NT2/D1 (cell line): ENCODE measurements around the gene ABCC9.

Experiments used
- DNase-seq: peaks from one replicate; pipeline ENCODE4 v3.0.0-alpha.2; 2011; ENCODE audit warnings: low read depth, low spot score
- H3K27me3 ChIP-seq: 2 replicates; pipeline ENCODE4 v1.6.0; 2011; ENCODE audit warnings: mild to moderate bottlenecking; ENCODE audit not compliant: insufficient read length, insufficient read depth
- H3K36me3 ChIP-seq: 2 replicates; pipeline ENCODE4 v1.6.1; 2011; ENCODE audit warnings: mild to moderate bottlenecking, low read length, mixed read lengths; ENCODE audit not compliant: insufficient read depth, insufficient read length
- H3K4me1 ChIP-seq: 2 replicates; pipeline ENCODE4 v1.5.1; 2011; ENCODE audit not compliant: insufficient read depth, insufficient read length
- H3K4me3 ChIP-seq: 2 replicates; pipeline ENCODE4 v1.5.1; 2011; ENCODE audit warnings: low read depth; ENCODE audit not compliant: insufficient read length
- H3K9ac ChIP-seq: 2 replicates; pipeline ENCODE4 v1.6.0; 2011; ENCODE audit warnings: low read depth; ENCODE audit not compliant: insufficient read length
- H3K9me3 ChIP-seq: 2 replicates; pipeline ENCODE4 v1.5.1; 2011; ENCODE audit warnings: mild to moderate bottlenecking, low read length; ENCODE audit not compliant: insufficient read depth
- SUZ12 ChIP-seq: IDR thresholded peaks from 2 replicates; pipeline ENCODE4 v1.6.1; 2011; ENCODE audit not compliant: insufficient read length, insufficient read depth; ENCODE audit errors: extremely low read depth
- YY1 ChIP-seq: IDR thresholded peaks from 2 replicates; pipeline ENCODE4 v1.6.1; 2011; ENCODE audit not compliant: insufficient read length, insufficient read depth
- ZNF274 ChIP-seq: IDR thresholded peaks from 2 replicates; pipeline ENCODE4 v1.6.1; 2011; ENCODE audit warnings: mild to moderate bottlenecking, low read depth, low read length

Gene ABCC9

GRCh38 chr12:21759737-21760136 lies 181.5 kb downstream of the ABCC9 start:
- Histone ChIP-seq H3K4me1 (no peaks in the 10 kb centered on the region), H3K27me3 (no peaks in the 10 kb centered on the region), H3K4me3 (no peak overlapping the region), H3K9me3 (no peaks in the 10 kb centered on the region), H3K36me3 (no peaks in the 10 kb centered on the region), H3K9ac (no peak overlapping the region)
- no peak for TF ChIP-seq SUZ12
- no peak for TF ChIP-seq YY1
- TF ChIP-seq ZNF274, result no peak
- no peak for DNase-seq

- no peak overlapping the region for H3K9ac ChIP-seq
- no peaks in the 10 kb centered on the region for H3K4me1 ChIP-seq
- H3K4me3 ChIP-seq, result no peak overlapping the region
- no peaks in the 10 kb centered on the region for H3K9me3 ChIP-seq
- no peaks in the 10 kb centered on the region for H3K27me3 ChIP-seq
- no peaks in the 10 kb centered on the region for H3K36me3 ChIP-seq
- TF ChIP-seq YY1 (no peak), ZNF274 (no peak), SUZ12 (no peak)
- no peak for DNase-seq
Measured at GRCh38 chr12:21757735-21758134, 183.5 kb downstream of the ABCC9 start.

GRCh38 chr12:21756699-21757098 lies 184.5 kb downstream of the ABCC9 start:
- DNase-seq, result no peak
- Histone ChIP-seq H3K4me1 (no peaks in the 10 kb centered on the region), H3K4me3 (no peak overlapping the region), H3K9me3 (no peaks in the 10 kb centered on the region), H3K9ac (no peak overlapping the region), H3K36me3 (no peaks in the 10 kb centered on the region), H3K27me3 (no peaks in the 10 kb centered on the region)
- TF ChIP-seq ZNF274 (no peak), YY1 (no peak), SUZ12 (no peak)

GRCh38 chr12:21751517-21751916 lies 189.7 kb downstream of the ABCC9 start:
- Histone ChIP-seq H3K4me3 (no peak overlapping the region), H3K36me3 (no peaks in the 10 kb centered on the region), H3K9ac (no peak overlapping the region), H3K4me1 (no peaks in the 10 kb centered on the region), H3K27me3 (no peaks in the 10 kb centered on the region), H3K9me3 (no peaks in the 10 kb centered on the region)
- TF ChIP-seq YY1 (no peak), SUZ12 (no peak), ZNF274 (no peak)
- DNase-seq, result no peak
